Esophagus muscularis mucosa (tissue), 4 donors: Measurements from ENCODE around the gene UCHL3.
"Not testable (repeated sequence)": the region's sequence is repeated elsewhere in the genome, so short reads cannot be mapped to it uniquely, and the experiment has no call there.

Experiments used
- EP300 ChIP-seq: sonication (generic); formaldehyde crosslinking; IDR thresholded peaks from one replicate; pipeline ENCODE4 v1.6.1; 2017; ENCODE audit warnings: antibody characterized with exemption
- POLR2A ChIP-seq: fragments of 450-650 bp; IDR thresholded peaks from one replicate; pipeline ENCODE4 v1.6.1; 2017; ENCODE audit warnings: antibody characterized with exemption, moderate library complexity, mild to moderate bottlenecking, low read depth
- TF ChIP-seq, protein P1 (sequence below), 3 experiments: fragments of 200-600 bp in 2 of 3; fragments of 450-650 bp in 1 of 3; sonication (generic) in 2 of 3; IDR thresholded peaks; one replicate each; pipeline ENCODE4 v1.5.1; 2017 to 2019; ENCODE audit warnings: antibody characterized with exemption in 3 of 3, mild to moderate bottlenecking in 2 of 3, moderate library complexity in 1 of 3

- TF ChIP-seq EP300, POLR2A: not testable (repeated sequence)
- TF ChIP-seq, protein P1, sequence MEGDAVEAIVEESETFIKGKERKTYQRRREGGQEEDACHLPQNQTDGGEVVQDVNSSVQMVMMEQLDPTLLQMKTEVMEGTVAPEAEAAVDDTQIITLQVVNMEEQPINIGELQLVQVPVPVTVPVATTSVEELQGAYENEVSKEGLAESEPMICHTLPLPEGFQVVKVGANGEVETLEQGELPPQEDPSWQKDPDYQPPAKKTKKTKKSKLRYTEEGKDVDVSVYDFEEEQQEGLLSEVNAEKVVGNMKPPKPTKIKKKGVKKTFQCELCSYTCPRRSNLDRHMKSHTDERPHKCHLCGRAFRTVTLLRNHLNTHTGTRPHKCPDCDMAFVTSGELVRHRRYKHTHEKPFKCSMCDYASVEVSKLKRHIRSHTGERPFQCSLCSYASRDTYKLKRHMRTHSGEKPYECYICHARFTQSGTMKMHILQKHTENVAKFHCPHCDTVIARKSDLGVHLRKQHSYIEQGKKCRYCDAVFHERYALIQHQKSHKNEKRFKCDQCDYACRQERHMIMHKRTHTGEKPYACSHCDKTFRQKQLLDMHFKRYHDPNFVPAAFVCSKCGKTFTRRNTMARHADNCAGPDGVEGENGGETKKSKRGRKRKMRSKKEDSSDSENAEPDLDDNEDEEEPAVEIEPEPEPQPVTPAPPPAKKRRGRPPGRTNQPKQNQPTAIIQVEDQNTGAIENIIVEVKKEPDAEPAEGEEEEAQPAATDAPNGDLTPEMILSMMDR (IDR thresholded peaks at IDR 0.05), result not testable (repeated sequence)
Observed at GRCh38 chr13:75545386-75545785, 4.2 kb upstream of the UCHL3 start.
